Left ventricle myocardium superior (tissue), 1 donor: Measurements from ENCODE around the gene DIP2B. TPM values are rescaled to one million over a fixed set of nuclear protein-coding genes. Genes with fewer than 3 reads are reported as not detected.
"Not testable (repeated sequence)": the region's sequence is repeated elsewhere in the genome, so short reads cannot be mapped to it uniquely, and the experiment has no call there.

Experiments used
- ATAC-seq: fragments of 200-7000 bp; cut with Tn5 transposase; one replicate; pipeline ENCODE4 v1.9.1; 2020; ENCODE audit warnings: mild to moderate bottlenecking, moderate library complexity
- DNase-seq: peaks from one replicate; pipeline ENCODE4 v3.0.0-alpha.2; 2020
- intact Hi-C: fragments of 100-400 bp; cut with micrococcal nuclease; formaldehyde crosslinking; loops from one replicate; pipeline ENCODE4 v1.11.0; 2022
- long read RNA-seq: library from polyadenylated mRNA; unstranded; transcript quantifications from one replicate; pipeline ENCODE4 v2.0.0, GENCODE V29; 2021
- total RNA-seq: library from RNA; stranded (reverse); fragmentation: NEBNext Ultra II Directional; extraction: Animal tissue kit (Norgen Biotek cat#: 25700); gene quantifications from one replicate; pipeline ENCODE4 v1.2.1, GENCODE V29; 2021
- donor health status: DM: no; HTN: yes; CAD: no; lungs with severe emphysema.

Gene DIP2B, protein sequence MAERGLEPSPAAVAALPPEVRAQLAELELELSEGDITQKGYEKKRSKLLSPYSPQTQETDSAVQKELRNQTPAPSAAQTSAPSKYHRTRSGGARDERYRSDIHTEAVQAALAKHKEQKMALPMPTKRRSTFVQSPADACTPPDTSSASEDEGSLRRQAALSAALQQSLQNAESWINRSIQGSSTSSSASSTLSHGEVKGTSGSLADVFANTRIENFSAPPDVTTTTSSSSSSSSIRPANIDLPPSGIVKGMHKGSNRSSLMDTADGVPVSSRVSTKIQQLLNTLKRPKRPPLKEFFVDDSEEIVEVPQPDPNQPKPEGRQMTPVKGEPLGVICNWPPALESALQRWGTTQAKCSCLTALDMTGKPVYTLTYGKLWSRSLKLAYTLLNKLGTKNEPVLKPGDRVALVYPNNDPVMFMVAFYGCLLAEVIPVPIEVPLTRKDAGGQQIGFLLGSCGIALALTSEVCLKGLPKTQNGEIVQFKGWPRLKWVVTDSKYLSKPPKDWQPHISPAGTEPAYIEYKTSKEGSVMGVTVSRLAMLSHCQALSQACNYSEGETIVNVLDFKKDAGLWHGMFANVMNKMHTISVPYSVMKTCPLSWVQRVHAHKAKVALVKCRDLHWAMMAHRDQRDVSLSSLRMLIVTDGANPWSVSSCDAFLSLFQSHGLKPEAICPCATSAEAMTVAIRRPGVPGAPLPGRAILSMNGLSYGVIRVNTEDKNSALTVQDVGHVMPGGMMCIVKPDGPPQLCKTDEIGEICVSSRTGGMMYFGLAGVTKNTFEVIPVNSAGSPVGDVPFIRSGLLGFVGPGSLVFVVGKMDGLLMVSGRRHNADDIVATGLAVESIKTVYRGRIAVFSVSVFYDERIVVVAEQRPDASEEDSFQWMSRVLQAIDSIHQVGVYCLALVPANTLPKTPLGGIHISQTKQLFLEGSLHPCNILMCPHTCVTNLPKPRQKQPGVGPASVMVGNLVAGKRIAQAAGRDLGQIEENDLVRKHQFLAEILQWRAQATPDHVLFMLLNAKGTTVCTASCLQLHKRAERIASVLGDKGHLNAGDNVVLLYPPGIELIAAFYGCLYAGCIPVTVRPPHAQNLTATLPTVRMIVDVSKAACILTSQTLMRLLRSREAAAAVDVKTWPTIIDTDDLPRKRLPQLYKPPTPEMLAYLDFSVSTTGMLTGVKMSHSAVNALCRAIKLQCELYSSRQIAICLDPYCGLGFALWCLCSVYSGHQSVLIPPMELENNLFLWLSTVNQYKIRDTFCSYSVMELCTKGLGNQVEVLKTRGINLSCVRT (N-terminal part only)
- 11.4 TPM for total RNA-seq
- long read RNA-seq, full-length matches to known transcripts, result 2 of 6 reads
- long read RNA-seq, partial matches to known transcripts, result 3 of 6 reads
- long read RNA-seq, other reads (novel, unspliced or antisense), result 1 of 6 reads

DNA sequence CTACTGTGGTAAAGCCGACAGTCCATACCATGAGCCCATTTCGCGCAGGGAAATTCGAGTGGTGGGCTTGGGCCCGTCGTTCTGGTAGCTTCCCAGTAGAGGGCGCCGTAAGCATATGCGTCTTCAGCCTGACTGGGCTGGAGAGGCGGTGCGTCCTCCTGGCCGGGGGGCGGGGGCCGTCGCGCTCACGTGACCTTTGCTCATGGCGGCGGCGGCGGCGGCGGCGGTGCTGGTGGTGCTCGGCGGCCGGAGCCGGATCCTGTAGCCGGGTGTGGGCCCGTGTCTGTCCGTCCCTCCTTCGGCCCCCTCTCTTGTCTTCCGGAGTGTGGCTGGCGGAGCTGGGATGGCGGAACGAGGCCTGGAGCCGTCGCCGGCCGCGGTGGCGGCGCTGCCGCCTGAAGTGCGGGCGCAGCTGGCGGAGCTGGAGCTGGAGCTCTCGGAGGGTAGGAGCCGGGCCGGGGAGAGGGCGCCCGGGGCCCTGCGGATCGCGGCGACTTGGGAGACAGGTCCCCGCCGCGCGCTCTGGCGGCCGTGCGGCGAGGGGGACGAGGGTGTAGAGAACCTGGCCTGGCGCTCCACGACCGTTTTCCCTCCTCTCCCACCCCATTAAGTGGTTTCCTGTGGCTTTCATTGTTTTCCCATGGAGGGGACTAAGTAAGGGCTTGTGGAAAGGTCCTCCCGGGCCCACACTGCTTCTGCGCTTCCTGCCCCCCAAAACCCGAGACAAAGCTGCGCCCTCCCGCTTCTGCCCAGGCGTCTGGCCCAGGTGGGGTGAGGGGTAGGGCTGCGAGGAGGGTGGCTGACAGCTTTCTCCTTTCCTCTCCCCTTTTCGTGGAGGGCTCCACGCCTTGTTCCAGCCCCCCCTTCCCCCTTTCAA lies at the start of gene DIP2B:
DIP2B (plus strand) TSS at position 188 of the 877 bp plus-strand sequence; CDS start at position 344, 156 bp downstream.
- DNase-seq, result peak; percentile 98
- intact Hi-C loops, result loop anchor here (2.0 kb wide), 1 partner anchor 134 kb away; no protein-coding TSS in a partner anchor
- ATAC-seq, result peak; percentile 95

GRCh38 chr12:50458606-50459005 lies 46.2 kb upstream of the DIP2B start:
- intact Hi-C loops, result no loop called here
- DNase-seq (no peak), ATAC-seq (no peak)

- intact Hi-C loops, result no loop called here
- no peak for ATAC-seq
- no peak for DNase-seq
Measured at GRCh38 chr12:50467439-50467838, 37.3 kb upstream of the DIP2B start.

GRCh38 chr12:50477241-50477832 lies 27.4 kb upstream of the DIP2B start:
- intact Hi-C loops, result no loop called here
- ATAC-seq (no peak), DNase-seq (no peak)

DNA sequence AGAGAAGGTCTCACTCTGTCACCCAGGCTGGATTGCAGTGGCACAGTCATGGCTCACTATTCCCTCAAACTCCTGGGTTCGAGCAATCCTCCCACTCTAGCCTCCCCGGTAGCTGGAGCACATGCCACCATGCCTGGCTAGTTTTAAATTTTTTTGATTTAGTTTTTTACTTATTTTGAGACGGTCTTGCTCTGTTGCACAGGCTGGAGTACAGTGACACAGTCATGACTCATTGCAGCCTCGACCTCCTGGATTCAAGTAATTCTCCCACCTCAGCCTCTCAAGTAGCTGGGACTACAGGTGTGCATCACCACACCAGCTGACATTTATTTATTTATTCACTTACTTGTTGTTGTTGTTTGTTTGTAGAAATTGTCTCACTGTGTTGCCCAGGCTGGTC lies 22.2 kb upstream of the DIP2B start:
- intact Hi-C loops, result no loop called here
- DNase-seq (no peak), ATAC-seq (no peak)

DNA sequence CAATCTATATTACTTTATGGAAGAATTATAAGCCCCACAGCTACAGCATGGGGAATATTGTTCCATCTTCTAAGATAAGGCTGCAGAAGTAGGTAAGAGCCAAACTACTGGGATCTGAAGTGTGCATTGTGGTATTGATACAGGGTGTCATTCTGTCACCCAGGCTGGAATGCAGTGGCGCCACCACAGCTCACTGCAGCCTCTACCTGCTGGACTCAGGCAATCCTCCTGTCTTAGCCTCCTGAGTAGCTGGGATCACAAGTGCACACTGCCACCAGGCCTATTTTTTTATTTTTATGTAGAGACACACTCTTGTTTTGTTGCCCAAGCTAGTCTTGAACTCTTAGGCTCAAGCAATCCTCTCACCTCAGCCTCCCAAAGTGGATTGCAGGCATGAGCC lies 21.3 kb upstream of the DIP2B start:
- no peak for DNase-seq
- intact Hi-C loops, result no loop called here
- ATAC-seq, result no peak

GRCh38 chr12:50488801-50489200 lies 16.0 kb upstream of the DIP2B start:
- DNase-seq, result no peak
- intact Hi-C loops, result no loop called here

GRCh38 chr12:50498119-50498518 lies 6.7 kb upstream of the DIP2B start:
- ATAC-seq, intact Hi-C loops, DNase-seq: not testable (repeated sequence)

More at GRCh38 chr12:50488801-50489200, 16.0 kb upstream of the DIP2B start:
- ATAC-seq, result no peak

- intact Hi-C loops, result loop anchor here (2.0 kb wide), 1 partner anchor 133 kb away; no protein-coding TSS in a partner anchor
- DNase-seq (no peak), ATAC-seq (peak; percentile 35)
Measured at GRCh38 chr12:50505675-50506530, 1.1 kb downstream of the DIP2B start.

GRCh38 chr12:50506753-50507473 lies 2.1 kb downstream of the DIP2B start:
- DNase-seq, result no peak
- intact Hi-C loops, result no loop called here
- ATAC-seq, result no peak

DNA sequence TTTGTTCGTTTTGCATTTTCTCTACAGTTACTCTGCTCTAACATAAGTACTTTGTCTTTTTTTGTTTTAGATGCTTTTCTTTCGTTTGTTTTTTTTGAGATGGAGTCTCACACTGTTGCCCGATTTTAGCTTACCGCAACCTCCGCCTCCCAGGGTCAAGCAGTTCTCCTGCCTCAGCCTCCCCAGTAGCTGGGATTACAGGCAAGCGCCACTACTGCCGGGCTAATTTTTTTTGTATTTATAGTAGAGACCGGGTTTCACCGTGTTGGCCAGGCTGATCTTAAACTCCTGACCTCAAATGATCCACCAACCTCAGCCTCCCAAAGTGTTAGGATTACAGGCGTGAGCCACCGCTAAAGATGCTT lies 2.7 kb downstream of the DIP2B start:
- no peak for ATAC-seq
- intact Hi-C loops, result no loop called here
- DNase-seq, result no peak

DNA sequence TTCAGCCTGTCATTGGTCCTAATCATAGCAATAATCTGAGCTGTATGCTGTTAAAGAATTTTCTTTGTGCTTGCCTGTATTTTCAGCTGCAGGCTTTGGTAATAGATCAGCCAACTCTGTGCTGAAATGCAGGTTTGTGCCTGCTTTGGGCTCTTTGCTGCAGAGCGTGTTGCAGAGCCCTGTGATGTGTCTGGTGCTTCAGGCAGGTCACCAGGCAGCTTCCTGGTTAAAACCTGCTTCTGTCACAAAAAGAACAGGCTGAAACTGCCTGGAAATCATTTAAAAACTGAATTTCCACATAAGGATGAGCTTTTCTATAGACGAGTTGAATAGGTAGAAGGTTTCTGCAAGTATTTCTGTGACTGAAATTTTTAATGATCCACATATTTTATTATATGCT lies 3.1 kb downstream of the DIP2B start:
- ATAC-seq (no peak), DNase-seq (no peak)
- intact Hi-C loops, result no loop called here

- no peak for DNase-seq
- intact Hi-C loops, result no loop called here
- ATAC-seq, result no peak
Measured at GRCh38 chr12:50508414-50508813, 3.6 kb downstream of the DIP2B start.

DNA sequence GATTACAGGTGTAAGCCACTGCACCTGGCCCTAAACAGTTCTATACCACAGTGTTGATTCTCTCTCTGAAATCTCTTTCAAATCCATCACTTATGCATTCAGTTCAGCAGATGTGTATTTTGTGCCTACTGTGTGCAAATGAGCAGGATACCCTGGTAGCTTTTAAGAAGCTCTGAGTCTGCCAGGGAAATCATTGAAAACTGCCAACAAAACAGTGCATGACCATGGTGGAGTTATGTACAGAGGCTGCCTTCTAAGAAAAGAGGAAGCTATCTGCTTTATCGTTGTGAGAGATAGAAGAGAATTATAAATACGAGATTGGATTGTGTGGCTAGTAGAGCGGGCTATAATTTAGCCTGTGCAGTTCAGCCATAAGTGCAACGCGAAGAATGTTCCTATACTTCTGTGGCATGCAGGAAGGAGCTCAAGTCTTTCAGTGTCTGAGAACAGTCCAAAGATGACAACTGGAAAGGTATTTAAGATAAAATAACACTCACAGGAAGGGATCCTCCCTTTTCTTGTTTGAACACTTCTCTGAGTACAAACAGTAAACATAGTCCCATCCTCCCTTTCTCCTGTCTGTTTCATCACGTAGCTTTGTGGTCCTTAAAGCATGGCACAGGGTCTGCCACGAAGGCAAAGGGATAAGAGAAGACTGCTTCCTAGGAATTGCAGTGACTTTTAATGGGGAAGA lies 4.3 kb downstream of the DIP2B start:
- no peak for DNase-seq
- intact Hi-C loops, result no loop called here
- no peak for ATAC-seq

DNA sequence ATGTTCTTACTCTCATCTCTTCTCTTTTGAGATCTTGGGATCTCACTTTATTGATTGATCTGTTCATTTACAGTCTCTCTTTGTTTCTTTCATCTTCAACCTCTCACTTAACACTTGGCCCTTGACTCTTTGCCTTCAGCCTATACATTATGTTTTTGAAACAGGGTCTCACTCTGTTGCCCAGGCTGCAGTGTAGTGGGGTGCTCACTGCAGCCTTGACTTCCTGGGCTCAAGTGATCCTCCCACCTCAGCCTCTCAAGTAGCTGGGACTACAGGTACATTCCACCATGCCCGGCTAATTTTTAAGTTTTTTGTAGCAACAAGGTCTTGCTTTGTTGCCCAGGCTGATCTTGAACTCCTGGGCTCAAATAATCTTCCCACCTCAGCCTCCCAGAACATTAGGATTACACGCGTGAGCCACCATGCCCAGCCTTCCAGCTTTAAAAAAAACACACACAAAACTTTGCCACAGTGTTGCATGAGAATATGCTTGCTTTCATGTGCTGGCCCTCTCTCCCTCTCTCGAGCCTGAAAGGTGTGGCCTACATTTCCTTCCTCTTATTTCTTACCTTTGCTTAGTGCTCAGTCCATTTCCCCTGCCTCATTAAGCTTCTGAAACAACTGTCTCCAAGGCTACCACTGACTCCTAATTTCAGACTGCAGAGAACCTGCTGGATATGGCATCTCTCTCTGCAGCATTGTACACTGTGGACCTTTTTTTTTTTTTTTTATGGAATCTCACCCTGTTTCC lies 9.9 kb downstream of the DIP2B start:
- DNase-seq (no peak), ATAC-seq (no peak)
- intact Hi-C loops, result no loop called here
